CD4-positive, alpha-beta T cell treated with Interleukin-2 at 100 ng/mL for 4 hours (primary cell): ENCODE measurements around the gene LYSMD1.
A peak's percentile ranks its signal among the peaks of the same experiment; 100 is the strongest.

Experiments
- DNase-seq: peaks from one replicate; pipeline ENCODE4 v3.0.0-alpha.2; 2020; ENCODE audit warnings: low spot score

LYSMD1 gene

DNA sequence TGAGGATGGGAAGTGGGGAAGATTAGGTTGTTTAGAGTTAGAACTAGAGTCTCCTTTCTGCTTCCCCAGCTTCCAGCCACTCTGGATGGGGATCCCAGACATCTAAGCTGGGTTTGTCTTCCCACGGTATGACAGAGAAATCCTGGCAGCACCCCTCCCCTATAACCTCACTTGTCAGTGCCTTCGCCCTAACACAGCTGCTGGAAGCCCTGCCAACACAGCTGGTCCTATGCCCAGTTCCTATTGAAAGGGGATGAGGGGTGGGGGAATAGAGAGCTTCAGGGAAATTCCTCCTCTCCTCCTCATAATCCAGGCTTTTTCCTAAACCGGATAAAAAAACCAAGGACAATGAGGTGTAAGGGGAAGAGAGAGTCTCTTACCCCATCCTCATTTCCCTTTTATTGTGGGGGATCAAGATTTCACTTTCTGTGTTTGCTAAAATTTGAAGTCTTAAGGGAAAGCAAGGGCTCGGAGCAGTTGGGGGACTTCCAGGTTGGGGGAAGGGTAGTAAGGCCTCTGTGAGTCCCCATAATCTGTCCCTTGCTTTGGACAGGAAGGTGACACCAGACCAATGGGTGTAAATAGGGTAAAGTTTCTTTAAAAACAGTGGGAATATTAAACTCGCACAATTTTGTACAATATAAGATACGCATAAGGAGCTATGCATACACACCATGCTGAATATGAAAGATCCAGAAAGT lies 9.5 kb upstream of the LYSMD1 start:
- DNase-seq: no peak

DNA sequence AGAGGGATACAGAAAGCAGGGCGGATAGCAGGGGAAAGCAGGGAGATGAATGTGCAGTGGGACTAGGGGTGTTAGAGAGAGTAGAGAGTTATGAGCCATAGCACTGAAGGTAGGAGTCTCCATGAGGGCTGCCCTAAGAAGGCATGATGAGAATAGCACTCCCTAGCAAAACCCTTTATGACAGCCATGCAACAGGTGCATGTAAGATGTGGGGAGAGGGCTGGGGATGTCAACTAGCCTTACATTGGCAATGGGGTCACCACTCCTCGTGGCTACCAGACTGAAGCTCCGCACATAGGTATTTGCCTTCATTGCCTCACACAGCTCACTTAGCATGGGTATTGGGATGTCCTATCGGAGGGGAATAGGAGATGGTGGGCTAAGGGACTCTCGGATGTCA lies 5.5 kb upstream of the LYSMD1 start:
- DNase-seq: no peak

DNA sequence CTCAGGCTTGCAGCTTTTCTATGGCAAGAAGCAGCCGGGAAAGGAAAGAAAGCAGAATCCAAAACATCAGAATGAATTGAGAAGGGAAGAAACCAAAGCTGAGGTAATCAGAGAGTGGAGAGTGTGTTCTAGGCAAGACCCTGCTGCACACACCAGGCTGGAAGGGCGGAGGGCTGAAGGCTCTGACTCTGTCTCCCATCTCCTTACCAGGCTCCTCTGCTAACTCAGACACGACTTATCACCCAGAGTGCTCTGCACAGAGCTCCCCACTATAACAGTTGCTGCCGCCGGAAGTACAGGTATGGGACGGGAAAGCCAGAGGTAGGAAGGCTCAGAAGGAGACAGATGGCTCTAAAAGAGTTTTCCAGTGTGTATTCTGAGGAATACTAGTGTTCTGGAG lies 1.4 kb upstream of the LYSMD1 start:
- no peak for DNase-seq

DNA sequence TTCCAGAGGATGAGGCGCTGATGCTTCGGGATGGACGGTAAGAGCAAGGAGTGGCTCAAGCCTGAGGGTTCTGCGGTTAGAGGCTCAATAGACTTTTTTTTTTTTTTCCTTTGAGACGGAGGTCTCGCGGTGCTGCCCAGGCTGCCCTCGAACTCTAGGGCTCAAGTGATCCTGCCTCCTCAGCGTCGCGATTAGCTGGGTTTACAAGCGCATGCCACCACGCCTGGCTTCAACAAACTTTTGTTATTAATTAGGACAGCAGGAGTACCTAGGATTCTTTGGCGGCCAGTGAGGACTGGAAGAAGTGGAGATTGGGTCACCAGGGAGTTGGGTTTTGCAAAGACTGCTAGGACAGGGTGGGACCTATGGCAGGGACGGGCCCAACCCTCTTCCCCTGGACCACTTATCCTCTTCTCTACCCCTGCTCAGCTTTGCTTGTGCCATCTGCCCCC lies 829 bp upstream of the LYSMD1 start:
- DNase-seq: no peak

DNA sequence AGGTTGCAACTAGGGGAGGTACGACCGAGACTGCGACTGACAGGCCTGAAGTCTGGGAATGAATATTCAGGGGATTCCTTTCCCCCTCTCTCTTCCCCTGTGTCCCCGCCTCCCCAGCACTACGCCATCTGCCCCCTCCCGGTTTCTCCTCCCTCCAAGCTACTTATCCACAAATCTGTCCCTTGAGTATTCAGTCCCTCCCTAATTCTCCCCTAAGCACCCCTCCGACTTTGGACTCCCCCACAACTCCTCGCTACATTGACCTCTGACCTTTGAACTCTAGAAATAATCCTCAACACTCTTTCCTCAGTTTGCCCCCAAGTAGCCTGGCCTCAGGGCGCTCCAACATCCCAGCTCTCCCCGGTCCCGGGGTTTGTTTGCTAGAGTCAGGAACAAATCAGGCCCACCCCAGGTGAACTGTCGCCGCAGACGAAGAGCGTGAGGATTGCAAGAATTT lies 393 bp downstream of the LYSMD1 start:
- no peak for DNase-seq

DNA sequence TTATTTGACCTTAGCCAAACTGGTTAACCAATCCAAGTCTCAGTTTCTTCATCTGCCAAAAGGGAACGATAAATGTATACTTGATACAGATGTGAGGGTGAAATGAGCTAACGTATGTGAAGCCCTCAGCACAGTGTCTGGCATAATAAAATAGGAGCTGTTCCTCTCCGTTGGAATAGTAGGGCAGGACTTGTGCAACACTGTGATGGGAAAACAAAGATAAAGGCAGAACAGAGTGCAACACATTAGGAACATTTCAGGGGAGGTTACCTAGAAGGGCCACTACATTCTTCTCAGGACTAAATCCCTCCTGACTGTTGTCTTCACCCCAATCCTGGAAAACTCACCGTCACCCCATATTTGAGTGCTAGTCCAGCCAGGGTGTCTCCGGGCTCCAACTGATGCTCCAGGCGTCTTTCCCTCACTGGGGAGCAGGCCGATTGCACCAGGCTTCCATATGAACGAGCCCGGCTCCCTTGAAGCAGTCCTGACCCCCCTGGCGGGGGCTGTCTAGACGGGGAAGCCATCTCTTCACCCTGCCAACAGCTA lies 896 bp downstream of the LYSMD1 start:
- DNase-seq: no peak

DNA sequence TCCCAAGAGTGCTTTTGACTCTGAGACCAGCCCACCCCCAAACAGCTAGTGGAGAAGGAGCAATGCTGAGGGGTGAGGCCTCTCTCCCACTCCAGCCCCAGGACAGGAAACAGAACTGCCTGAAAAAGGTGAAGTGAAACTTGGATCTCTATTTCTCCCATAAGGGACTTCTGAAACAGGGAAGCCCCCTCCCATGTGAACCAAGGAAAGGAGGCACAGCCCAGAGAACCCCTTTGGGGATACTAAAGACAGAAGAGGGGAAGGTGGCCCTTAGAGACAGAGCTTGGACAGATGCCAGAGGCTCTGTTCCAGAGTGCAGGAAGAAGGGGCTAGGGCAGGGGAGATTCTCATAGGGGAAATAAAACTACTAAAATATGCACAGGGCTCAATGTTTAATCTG lies 6.3 kb downstream of the LYSMD1 start:
- DNase-seq: no peak

DNA sequence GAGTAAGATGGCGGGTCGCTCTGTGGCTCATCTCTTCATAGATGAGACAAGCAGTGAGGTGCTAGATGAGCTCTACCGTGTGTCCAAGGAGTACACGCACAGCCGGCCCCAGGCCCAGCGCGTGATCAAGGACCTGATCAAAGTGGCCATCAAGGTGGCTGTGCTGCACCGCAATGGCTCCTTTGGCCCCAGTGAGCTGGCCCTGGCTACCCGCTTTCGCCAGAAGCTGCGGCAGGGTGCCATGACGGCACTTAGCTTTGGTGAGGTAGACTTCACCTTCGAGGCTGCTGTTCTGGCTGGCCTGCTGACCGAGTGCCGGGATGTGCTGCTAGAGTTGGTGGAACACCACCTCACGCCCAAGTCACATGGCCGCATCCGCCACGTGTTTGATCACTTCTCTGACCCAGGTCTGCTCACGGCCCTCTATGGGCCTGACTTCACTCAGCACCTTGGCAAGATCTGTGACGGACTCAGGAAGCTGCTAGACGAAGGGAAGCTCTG lies 6.9 kb downstream of the LYSMD1 start:
- no peak for DNase-seq

DNA sequence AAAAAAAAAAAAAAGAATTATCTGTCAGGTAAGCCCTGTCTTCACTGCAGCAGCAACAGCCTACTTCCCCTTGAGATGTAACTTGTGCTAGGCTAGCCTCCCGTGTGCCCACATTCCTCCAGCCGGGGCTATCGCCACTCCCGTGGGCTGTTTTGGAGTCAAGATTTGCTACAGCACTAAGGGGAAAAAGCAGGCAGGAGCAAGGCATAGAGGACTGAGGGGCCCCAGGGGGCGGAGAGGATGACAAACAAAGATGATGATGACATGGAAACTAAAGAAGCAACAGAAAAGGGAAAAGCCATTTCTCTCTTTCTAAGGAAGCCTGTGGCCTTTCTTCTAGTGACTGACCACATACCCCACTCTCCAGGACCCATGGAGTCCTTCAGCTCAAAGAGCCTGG lies 7.4 kb downstream of the LYSMD1 start:
- DNase-seq: peak; percentile 18

DNA sequence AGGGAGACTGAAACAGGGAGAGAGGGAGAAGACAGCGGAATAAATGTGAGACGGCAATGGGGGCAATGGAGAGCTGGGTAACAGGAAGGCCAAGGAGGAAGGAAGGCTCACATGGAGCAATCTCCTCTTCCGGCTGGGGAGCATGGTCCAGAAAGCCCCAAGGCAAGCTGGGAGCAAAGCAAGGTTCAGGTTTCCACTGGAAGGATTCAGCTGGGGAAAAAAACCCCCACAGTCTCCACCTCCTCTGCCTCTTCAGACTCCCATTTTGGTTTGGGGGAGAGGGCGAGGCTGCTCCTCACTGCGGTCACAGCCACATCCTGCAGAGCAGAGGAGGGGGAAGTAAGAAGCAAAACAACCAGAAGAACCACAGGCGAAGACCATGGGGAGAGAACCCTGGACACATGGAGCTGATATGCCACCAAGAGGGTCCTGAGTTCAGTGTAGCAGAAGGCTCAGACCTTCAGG lies 8.6 kb downstream of the LYSMD1 start:
- DNase-seq: peak; percentile 60

DNA sequence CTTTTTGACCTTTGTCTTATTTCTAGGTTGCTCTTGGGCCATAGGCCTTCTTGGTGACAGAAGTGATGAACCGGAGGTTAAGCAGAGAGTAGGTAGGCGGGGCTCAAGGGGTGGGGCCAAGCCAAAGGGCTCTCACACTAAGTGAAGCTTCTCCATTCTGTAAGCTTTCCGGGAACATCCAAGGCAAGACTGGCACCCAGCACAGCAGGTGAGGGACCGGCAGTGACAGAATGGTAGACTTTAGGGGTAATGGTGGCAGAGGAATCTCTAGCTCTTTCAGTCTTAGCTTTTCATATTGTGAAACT lies 9.2 kb downstream of the LYSMD1 start, which contains the start of gene TNFAIP8L2:
TSS of gene TNFAIP8L2 (plus strand) at position 135 of the 305 bp plus-strand sequence. CDS start 2,049 bp downstream, outside the sequence.
- DNase-seq: peak; percentile 73

DNA sequence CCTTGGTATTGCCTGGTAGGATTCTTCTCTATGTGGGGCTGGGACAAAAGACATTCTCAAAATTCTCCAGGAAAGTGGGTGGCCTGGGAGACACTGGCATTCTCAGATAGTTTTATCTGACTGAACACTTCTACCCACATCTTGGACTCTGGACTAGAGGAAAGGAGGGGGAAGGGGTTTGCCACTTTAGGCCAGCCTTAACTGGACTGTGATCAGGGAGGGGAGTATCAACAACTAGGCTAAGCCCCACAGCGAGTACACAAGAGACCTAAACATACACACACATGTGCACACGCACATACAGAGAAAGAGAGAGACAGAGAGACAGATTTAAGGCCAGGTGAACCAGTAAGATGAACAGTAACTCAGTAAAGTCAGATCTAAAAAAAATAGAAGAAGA lies 18.0 kb downstream of the LYSMD1 start:
- no peak for DNase-seq

DNA sequence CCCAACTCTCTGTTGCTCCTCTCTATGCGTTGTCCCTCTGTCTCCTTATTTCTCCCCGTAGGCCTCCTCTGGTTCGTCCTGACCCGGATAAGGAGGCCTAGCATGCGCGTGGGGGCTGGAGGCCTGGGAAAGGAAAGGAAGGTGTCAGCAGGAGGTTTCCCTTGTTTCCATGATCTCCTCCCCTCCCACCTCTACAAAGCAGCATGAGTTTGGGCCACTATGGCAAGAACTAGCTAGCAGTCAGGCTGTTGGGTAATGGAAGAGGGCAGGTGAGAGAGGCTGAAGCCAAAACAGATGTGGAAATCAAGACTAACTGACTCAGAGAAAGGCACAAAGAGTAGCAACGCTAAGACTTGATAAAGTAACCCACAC lies 18.6 kb downstream of the LYSMD1 start:
- no peak for DNase-seq

DNA sequence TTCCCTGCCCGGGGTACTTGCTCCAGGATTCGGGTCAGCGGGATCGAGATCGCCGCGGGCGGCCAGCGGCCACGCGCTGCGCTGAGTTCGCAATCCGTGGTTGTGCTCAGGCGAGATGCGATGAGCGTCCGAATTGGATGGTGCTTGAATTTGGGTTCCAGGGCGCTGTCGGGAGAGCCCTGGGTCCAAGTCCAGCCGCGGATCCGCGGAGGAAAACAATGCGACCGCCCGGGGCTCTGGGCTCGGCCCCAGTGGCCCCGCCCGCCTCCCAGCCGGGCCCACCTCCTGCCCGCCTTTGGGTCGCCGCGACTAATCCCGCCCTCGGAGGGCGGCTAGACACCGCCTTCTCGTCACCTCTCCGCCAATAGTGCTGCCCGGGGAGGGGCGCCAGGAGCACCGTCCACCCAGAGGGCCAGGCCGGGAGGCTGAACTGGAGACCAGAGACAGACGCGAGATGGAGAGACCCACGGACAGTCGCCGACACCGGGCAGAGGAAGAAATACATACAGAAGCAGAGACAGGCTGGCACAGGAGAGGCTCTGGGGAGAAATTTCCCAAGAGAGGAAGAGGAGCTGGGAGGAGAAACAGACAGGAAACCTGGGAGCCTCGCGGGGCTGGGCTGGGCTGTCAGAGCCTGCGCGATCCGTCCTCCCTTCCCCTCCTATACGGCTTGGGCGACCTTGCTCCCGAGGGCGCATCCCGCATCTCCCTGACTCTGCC lies 19.1 kb downstream of the LYSMD1 start, which contains the start of gene SEMA6C:
TSS of gene SEMA6C (minus strand) at position 220 of the 720 bp plus-strand sequence. CDS start 4,010 bp downstream, outside the sequence.
- peak; percentile 85 for DNase-seq

DNA sequence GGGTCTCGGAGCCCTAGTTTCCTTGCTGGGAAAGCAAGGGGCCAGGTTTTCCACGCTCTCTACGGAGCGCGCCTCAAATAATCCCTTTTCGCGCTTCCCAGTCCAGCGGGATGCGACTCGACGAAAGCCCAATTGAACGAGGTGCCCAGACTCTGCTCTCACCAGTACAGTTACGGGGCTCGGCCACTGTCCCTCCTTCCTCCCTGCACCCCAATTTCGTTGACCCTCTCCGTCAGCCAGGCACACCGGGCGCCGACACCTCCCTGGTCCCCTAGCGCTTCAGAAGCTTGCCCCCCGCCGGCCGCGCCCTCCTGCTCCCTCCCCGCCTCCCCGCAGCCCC lies 19.7 kb downstream of the LYSMD1 start:
- DNase-seq: no peak

DNA sequence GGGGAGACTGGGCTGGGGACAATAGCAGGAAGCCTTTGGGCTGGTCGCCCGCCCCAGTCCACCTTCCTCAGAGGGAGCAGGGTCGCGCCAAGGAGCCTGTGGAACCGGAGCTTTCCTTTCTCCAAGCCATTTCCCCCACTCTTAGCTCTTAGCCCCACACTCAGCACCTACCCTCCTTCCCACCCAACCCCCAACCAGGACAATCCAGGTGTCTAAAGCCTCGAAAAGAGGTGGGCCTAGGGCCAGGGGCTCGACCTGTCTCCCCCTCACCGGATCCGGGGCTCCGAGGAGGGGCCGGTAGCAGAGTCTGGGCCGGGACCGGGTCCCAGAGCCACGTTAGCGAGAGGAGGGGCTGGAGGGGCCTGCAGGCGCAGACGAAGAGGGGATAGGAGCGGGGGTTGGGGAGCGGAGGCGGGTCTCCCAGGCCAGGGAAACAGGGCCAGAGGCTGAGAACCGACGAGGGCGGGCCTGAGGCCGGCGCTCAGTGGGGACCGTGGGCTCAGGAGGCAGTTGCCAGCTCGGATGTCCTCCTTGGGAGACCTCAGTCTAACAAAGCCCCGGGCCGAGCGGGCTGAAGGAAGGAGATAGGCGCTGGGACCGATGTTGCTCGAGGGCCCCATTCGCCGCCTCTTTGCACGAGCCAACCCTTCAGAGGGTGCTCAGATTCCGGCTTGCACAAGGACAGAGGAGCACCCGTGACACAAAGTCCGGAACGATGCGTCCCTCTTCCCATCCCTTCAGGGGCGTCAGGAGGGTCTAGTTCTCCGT lies 20.2 kb downstream of the LYSMD1 start:
- DNase-seq: no peak

DNA sequence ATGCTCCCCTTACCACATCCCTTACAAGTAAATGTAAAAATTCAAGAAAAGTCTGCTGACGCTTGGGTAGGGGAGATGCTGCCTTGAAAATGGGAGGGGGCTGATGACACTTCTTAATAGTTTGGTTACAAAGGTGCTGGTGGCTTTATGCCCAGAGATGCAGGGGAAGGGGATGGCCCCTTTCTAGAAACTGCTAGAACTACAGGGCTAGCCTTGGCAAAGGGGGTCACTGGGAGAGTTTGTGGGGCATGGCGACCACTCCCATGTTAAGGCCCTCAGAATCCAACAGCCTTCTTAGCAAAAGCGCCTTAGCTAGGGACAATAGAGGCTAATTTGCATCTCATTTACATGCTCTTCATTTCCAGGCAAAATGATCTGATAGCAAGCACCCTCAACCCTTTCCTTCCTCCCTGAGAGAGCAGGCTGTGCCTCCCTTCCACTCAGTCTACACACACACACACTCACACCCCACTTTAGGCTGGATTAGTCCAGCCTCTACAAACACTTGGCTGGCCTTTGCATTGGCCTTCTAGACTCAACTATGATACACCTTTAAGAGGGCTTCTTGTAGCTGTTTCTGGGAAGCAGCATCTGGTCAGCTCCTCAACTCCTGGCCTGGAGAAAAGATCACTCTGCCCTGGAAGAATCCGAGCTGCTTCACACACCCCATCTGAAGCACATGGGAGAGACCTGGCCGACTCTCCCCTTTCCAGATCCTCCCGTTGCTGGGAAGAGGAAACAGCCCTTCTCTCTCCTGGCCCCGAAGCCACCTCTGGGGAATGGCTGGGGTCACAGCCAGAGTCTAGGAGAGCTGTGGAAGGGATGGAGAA lies 21.0 kb downstream of the LYSMD1 start:
- DNase-seq: no peak

DNA sequence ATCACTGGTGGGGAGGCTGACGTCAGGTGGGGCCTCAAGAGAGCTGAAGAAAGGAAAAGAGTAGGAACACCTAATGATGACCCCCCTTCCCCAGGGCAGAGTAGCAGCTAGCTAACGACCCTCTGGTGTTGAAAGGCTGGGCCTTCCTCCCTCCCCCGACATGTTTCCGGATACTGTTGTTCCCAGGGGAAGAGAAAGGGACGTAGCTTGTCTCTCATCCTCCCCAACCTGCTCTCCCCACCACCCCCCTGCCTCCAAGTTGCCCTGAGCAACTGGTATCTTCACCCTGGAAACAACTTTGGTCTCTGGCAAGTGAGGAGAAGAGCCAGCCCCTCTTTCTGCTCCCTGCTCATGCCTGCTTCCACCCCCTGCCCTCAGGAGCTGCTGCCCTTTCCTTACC lies 21.7 kb downstream of the LYSMD1 start:
- DNase-seq: no peak

DNA sequence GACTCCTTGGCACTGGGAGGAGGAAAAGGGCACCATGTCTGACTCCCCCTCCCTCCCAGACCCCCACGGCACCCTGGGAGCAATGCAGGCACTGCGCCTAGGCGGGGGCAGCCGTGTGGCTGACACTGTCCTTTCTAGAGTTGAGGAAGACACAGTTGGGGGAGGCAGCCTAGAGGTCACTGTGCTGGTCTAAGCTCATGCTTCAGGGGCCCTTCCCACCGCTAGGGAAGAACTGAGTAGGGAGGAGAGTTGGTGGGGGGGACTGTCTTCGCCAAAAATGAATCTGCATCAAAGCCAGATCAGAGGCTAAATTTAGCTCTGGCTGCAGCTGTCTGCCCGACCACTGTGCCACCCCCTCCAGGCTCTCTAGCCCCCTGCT lies 22.7 kb downstream of the LYSMD1 start:
- no peak for DNase-seq

DNA sequence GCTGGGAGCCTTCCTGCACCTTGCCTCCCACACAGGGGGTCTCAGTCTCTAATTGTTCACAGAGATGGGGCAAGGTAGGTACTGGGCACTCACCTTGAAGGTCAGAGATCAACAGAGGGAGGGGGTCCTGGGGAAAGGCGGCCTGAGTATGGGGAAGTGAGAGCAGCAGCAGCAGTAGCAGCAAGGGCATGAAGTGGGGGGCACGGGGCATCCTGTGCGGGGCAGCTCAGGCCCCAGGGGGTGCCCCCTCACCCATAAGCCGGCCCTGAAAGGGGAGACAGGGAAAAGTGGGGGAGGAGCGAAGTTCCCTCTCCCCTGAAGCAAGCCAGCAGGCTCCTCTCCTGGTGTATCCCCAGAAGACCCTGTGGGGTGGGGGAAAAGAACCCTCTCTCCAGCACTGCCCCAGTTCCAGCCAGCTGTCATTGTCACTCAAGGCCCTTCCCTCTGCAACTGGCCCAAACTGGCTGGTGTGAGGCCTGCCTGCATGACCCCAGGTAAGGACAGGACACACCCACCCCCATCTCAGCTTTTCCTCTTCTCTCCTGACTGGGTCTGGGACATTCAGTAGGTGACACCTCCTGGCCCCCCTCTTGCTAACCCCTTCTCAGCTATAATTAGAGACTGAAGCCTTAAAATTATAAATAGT lies 23.2 kb downstream of the LYSMD1 start:
- DNase-seq: no peak

DNA sequence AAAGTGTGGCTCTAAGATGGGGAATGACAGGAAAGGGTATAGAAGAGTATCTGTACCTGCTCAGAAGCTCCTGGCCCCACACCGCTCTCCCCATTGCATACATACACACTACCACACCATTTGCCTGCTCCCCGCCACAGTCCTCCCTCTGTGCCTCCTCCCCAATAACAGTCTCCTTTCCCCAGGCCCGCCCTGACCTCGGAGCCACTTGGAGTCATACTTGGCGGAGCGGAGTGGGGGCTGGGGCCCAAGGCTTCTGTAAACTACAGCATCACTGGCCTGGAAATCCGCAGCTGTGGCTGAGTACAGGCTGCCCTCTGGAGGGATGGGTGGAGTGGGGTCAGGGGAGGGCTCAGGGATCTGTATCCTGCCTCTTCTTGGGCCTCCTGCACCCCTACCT lies 27.9 kb downstream of the LYSMD1 start:
- DNase-seq: no peak
